ENCODE results near the gene GJA8.
A peak's percentile ranks its signal among the peaks of the same experiment; 100 is the strongest.
"Not testable (repeated sequence)": the region's sequence is repeated elsewhere in the genome, so short reads cannot be mapped to it uniquely, and the experiment has no call there.

GJA8 gene

GRCh38 chr1:147927689-147928088, 25.1 kb downstream of the GJA8 start:
- not testable (repeated sequence) for DNase-seq (ENCODE audit: low read depth)

DNA sequence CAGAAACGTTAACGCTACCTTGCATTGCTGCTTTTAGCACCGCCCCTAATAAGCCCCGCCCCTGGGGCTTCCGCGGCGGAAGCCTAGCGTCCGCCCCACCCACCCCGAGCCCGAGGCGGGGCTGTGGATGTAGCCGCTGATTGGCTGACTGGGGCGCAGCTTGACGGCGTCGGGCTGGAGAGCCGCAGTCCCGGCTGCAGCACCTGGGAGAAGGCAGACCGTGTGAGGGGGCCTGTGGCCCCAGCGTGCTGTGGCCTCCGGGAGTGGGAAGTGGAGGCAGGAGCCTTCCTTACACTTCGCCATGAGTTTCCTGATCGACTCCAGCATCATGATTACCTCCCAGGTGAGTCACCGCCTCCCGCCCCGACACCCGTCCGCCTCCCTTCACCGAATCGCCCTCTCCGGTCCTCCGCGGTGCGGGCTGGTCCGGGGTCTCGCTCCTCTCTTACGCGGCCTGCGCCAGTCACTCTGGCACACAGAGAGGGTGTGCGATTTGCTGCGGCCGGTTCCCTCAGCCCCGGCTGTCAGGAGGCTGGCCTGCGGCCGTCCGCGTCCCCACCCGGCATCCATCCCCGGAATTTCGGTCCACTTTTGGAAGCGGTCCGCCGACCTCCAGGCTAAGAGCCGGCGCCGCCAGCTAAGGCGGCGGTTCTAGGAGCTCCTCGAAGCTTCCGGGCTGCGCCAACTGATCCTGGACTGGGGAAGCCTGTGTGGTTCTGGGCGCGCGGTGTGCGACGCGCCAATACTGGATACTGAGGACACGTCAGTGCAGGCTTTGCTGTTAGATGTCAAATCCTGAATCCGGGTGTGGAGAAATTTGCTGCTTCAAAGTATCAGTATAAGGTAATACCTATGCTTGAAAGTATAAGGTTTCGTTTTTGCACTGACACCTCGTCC, 25.9 kb downstream of the GJA8 start, which contains the start of gene GPR89B:
Gene GPR89B, plus strand, starts transcription at position 185 of the 897 bp plus-strand sequence. Its CDS starts 117 bp downstream, at position 302.
- peak; percentile 87 for DNase-seq (ENCODE audit: low read depth)

DNA sequence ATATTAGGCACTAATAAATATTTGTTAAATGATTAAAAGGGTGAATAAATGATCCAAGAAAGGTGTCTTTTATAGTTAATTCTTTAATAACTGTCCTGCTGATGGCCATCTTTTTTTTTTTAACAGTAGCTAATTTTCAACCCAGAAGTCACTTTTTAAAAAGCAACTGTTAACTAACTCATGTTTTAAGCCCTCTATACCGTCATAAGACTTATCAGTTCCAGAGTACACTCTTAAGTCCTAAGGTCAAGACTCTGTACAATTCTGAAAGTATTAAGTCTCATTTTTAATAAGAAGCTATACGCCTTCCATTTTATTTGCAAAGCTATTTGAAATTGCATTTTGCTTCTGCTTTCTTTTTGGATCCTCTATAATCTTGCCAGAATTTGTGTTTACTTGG, 28.5 kb downstream of the GJA8 start:
- not testable (repeated sequence) for DNase-seq (ENCODE audit: low read depth)

DNA sequence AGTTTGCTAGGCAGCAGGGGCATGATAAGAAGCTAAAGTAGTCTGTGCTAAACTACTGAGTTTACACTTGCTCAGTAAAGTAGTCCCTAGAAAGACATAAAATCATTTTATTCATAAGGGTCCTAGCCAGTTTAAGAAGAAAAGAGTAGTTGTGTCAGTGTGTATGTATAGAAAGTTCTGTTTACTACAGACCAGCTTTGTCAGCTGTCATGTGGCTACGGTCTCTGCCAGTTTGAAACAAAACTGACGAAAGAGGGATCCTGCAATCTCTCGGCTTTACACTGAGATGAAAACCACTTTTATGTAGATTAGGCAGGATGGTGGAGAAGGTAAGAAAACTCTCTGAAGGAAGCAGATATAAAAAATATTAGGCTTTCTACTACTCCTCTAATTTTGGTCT, 32.7 kb downstream of the GJA8 start:
- not testable (repeated sequence) for DNase-seq (ENCODE audit: low read depth)

DNA sequence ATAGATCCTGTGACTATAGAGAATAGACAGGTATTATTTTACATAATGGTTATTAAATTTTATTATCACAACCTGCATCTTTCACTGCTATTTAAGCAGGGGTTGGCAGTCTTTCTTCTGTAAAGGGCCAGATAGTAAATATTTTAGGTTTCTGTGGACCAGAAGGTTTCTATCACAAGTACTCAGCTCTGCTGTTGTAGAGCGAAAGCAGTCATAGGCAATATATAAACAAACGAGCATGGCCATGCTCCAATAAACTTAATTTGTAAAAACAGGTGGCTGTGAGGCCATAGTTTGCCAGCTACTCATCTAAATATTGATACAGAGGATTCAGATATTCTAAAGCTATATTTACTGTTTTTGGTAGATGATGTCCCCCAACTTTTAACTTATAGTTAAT, 37.9 kb downstream of the GJA8 start:
- not testable (repeated sequence) for DNase-seq (ENCODE audit: low read depth)

GRCh38 chr1:147942563-147942962, 40.0 kb downstream of the GJA8 start:
- not testable (repeated sequence) for DNase-seq (ENCODE audit: low read depth)

GRCh38 chr1:147949517-147949916, 46.9 kb downstream of the GJA8 start:
- DNase-seq (ENCODE audit: low read depth): not testable (repeated sequence)
